BE2C (cell line): ENCODE results near the gene CAP2. TPM values are rescaled to one million over a fixed set of nuclear protein-coding genes. Genes with fewer than 3 reads are reported as not detected.

ENCODE experiments used
- DNase-seq: peaks from one replicate; pipeline ENCODE4 v3.0.0-alpha.2; 2020
- H3K27me3 ChIP-seq: fragments of 250-450 bp; sonication (Bioruptor Pico); 2 replicates; pipeline ENCODE4 v1.5.1; 2020; ENCODE audit warnings: mild to moderate bottlenecking
- H3K36me3 ChIP-seq: fragments of 250-450 bp; sonication (Bioruptor Pico); 2 replicates; pipeline ENCODE4 v1.5.1; 2020; ENCODE audit warnings: mild to moderate bottlenecking
- H3K4me1 ChIP-seq: fragments of 250-450 bp; sonication (Bioruptor Pico); 2 replicates; pipeline ENCODE4 v1.5.1; 2020
- H3K4me3 ChIP-seq: 2 replicates; pipeline ENCODE4 v1.5.1; 2011; ENCODE audit warnings: low read depth, low read length
- H3K9me3 ChIP-seq: fragments of 250-450 bp; sonication (Bioruptor Pico); 2 replicates; pipeline ENCODE4 v1.5.1; 2020
- polyA plus RNA-seq: library from polyadenylated mRNA; unstranded; fragments of >200 nt; gene quantifications from one replicate; pipeline ENCODE4 v1.2.1, GENCODE V29; 2012; ENCODE audit warnings: low read depth, missing spikeins; ENCODE audit not compliant: insufficient read length, insufficient read depth
- TF ChIP-seq, protein P1 (sequence below): IDR thresholded peaks from 2 replicates; pipeline ENCODE4 v1.5.1; 2012; ENCODE audit warnings: mild to moderate bottlenecking, low read depth, low read length

The CAP2 gene, protein sequence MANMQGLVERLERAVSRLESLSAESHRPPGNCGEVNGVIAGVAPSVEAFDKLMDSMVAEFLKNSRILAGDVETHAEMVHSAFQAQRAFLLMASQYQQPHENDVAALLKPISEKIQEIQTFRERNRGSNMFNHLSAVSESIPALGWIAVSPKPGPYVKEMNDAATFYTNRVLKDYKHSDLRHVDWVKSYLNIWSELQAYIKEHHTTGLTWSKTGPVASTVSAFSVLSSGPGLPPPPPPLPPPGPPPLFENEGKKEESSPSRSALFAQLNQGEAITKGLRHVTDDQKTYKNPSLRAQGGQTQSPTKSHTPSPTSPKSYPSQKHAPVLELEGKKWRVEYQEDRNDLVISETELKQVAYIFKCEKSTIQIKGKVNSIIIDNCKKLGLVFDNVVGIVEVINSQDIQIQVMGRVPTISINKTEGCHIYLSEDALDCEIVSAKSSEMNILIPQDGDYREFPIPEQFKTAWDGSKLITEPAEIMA
- not detected for polyA plus RNA-seq

DNA sequence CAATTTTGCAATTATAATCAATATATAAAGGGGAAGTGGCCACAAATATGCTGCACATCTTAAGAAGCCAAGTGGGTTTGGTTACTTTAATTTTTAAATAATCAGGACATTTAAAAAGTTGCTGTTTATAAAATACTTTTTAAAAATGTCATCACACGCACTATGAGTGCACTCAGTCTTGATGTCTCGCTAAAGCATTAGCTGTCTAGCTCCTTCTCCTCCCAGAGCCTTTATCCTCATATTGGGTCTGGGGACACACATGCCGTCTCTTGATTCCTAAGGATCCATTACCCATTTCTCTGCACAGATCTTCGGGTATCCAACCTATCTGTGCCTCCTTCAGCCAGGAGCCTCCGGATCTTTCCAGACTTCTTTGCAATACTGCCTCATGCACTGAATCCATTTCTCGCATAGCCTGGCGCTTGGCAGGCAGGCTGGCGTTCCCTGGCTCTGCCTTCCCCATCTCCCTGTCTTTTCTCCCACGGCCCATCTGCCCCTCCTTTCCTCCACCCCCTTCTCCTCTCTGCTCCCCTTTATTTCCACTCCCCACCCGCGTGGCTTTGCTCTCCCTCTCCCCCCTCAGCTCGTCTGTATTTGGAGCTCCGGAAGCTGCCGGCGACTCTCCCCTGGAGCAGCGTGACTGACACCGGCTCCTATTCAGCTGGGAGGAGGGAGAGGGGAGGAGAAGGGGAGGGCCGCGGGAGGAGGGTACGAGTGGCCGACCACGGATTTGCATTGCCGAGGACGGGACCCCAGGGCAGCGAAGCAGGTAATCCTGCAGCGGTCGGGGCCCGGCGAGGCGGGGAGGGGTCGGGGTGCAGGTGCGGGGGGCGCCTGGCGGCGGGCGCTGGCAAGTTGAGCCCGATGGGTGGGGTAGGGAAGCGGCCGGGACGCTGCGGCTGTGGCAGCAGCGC is at the start of gene CAP2:
CAP2 (plus strand) TSS at position 618 of the 914 bp plus-strand sequence. CDS start 27,961 bp downstream, outside the sequence.
- Histone ChIP-seq H3K9me3 (no peaks in the 10 kb centered on the region), H3K4me1 (no peaks in the 10 kb centered on the region), H3K27me3 (peaks cover 25% of the 10 kb centered on the region), H3K36me3 (no peaks in the 10 kb centered on the region), H3K4me3 (peak within 1 kb of the TSS; percentile 37)
- peak; percentile 18 for DNase-seq
- TF ChIP-seq, protein P1, sequence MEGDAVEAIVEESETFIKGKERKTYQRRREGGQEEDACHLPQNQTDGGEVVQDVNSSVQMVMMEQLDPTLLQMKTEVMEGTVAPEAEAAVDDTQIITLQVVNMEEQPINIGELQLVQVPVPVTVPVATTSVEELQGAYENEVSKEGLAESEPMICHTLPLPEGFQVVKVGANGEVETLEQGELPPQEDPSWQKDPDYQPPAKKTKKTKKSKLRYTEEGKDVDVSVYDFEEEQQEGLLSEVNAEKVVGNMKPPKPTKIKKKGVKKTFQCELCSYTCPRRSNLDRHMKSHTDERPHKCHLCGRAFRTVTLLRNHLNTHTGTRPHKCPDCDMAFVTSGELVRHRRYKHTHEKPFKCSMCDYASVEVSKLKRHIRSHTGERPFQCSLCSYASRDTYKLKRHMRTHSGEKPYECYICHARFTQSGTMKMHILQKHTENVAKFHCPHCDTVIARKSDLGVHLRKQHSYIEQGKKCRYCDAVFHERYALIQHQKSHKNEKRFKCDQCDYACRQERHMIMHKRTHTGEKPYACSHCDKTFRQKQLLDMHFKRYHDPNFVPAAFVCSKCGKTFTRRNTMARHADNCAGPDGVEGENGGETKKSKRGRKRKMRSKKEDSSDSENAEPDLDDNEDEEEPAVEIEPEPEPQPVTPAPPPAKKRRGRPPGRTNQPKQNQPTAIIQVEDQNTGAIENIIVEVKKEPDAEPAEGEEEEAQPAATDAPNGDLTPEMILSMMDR = no peak

DNA sequence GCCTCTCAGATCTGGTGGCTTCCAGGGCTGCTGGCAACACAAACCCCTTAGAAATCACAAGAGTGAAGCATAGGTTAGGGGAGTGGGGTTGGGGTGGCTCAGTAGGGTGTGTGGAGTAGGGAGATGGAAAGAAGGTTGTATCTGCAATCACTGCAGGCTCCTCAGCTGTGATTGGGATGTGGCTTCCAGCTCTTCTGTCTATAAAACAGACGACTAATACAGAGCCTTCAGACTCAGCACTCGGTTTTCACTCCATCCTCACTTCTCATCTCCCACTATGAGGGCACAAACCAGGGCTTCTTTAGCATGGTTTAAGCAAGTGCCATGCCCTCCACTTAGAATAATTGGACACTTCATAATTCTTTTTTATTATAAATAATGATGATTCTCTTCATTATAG is 46.4 kb upstream of the CAP2 start:
- Histone ChIP-seq H3K4me1 (no peaks in the 10 kb centered on the region), H3K9me3 (no peaks in the 10 kb centered on the region), H3K36me3 (no peaks in the 10 kb centered on the region), H3K4me3 (no peak overlapping the region), H3K27me3 (no peaks in the 10 kb centered on the region)
- TF ChIP-seq, protein P1 = no peak
- no peak for DNase-seq

DNA sequence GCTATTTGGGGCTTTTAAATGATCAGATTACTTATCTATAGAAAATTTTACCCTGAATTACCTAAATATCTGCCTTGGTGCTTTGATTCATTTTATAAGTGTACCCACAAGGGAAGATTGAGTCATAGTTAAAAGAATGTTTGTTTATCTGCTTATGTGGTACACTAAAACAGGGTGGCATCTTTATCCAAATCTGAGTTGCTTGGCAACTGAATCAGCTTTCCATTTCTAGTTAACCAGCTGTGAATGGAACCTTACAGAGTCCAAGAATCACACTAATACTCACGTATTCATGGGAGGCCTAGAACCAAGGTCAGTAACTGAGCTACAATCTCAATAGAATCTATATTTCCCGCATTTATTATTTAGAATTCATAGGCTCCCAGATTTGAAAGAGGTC is 44.0 kb upstream of the CAP2 start:
- TF ChIP-seq, protein P1 = no peak
- DNase-seq = no peak

DNA sequence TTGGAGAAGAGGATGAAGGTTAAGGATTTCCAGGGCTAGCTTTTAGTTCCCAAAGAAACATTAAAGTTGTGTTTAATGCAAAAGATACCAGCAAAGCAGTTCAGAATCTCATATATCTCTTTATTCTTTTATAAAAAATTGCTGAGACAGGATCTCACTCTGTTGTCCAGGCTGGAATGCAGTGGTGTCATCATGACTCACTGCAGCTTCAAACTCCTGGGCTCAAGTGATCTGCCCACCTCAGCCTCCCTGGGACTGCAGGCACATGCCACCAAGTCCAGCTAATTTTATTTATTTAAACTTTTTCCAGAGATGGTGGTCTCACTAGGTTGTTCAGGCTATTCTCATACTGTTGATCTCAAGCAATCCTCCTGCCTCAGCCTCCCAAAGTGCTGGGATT is 41.1 kb upstream of the CAP2 start:
- H3K9me3 ChIP-seq = no peaks in the 10 kb centered on the region
- H3K4me3 ChIP-seq = no peak overlapping the region
- no peaks in the 10 kb centered on the region for H3K36me3 ChIP-seq
- H3K27me3 ChIP-seq = no peaks in the 10 kb centered on the region
- no peaks in the 10 kb centered on the region for H3K4me1 ChIP-seq
- TF ChIP-seq, protein P1 = no peak
- no peak for DNase-seq

More for the DNA sequence above, 44.0 kb upstream of the CAP2 start:
- no peaks in the 10 kb centered on the region for H3K27me3 ChIP-seq
- no peaks in the 10 kb centered on the region for H3K4me1 ChIP-seq
- no peaks in the 10 kb centered on the region for H3K9me3 ChIP-seq
- no peaks in the 10 kb centered on the region for H3K36me3 ChIP-seq
- no peak overlapping the region for H3K4me3 ChIP-seq

DNA sequence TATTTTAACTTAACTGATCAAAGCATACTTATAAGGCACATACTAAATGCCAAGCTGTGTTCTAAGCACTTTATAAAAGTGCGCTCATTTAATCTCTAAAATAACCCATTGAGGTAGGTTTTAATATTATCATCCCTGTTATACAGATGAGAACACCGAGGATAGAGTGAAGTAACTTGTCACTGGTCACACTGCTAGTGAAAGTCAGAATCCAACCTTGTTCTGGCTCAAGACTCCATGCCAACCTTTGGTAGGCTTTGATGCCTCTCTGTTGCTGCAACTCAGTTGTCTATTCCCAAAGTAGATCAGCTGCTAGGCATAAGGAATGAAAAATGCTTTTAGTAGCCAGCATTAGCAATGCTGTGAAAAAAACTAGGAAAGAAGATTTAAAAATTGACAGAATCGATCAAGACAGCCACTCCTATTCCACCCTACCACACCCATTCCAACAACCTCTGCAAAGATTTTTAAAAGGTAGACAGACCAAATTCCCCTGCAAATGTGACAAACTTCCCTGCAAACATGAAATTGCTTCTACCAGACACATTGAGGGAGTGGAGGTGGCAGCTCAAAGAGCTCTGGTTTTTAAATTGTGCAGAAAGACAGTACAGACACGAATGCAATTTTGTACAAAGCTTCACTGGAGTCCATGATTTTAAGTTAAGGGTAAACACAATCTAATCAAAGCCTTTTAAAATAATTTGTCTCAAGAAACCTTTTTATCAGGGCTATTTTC is 39.8 kb upstream of the CAP2 start:
- H3K36me3 ChIP-seq = no peaks in the 10 kb centered on the region
- no peaks in the 10 kb centered on the region for H3K4me1 ChIP-seq
- H3K9me3 ChIP-seq = no peaks in the 10 kb centered on the region
- H3K4me3 ChIP-seq = no peak overlapping the region
- H3K27me3 ChIP-seq = no peaks in the 10 kb centered on the region
- TF ChIP-seq, protein P1 = no peak
- no peak for DNase-seq
